ENCODE data around the gene R3HDM2.

The R3HDM2 gene

DNA sequence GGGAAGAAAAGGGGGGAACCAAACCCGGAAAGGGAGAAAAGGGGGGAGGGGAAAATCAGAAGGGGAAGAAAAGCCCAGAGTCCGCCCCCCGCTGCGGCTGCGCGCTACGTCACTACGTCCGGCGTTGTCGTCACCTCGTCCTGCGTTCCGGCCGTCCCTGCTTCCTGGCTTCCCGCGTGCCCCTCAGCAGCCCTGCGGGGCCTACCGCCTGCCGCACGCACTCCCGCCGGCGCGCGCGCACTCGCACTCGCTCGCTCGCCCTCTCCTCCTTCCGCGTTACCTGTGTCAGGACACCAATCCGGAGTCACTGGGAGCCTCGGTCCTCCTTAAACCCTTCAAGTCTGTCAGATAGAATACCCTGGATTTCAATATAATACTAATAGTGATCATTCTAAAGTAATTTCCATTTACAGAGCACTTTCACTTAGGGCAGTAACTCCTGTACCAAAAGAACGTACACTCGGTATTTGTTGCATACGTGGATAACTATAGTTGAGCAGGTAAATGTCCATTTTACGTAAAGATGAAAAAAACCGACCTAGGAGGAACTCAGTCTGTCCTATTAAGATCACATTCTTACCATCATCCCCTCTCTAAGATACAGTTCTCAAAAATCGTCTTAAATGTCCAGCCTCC lies at the start of gene R3HDM2:
TSS of gene R3HDM2 (minus strand) at position 113 of the 636 bp plus-strand sequence. CDS start 120,615 bp downstream, outside the sequence.
- peak; percentile 95 for DNase-seq (ENCODE audit: low spot score)

GRCh38 chr12:57479376-57480115 lies 48.7 kb upstream of the R3HDM2 start, which contains the start of gene ARHGAP9:
TSS of gene ARHGAP9 (minus strand) at chr12:57479866. CDS start at chr12:57479406, 460 bp downstream.
- DNase-seq (ENCODE audit: low spot score), result peak; percentile 81

DNA sequence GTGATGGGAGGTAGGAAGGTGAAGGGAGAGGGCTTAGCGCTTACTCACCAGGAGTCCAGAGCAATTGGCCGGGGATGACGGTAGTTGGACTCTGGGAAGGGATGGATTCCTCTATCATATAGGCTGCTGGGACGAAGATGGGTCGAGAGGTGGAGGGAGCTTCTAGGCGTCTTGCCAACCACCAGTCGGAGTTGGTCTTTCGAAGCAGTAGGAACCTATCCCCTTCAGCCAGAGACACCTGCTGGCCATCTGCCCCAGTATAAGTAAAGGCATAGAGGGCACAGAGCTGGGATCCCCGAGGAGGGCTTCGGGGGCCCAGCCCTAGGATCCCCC lies 48.2 kb upstream of the R3HDM2 start:
- DNase-seq (ENCODE audit: low spot score), result no peak

DNA sequence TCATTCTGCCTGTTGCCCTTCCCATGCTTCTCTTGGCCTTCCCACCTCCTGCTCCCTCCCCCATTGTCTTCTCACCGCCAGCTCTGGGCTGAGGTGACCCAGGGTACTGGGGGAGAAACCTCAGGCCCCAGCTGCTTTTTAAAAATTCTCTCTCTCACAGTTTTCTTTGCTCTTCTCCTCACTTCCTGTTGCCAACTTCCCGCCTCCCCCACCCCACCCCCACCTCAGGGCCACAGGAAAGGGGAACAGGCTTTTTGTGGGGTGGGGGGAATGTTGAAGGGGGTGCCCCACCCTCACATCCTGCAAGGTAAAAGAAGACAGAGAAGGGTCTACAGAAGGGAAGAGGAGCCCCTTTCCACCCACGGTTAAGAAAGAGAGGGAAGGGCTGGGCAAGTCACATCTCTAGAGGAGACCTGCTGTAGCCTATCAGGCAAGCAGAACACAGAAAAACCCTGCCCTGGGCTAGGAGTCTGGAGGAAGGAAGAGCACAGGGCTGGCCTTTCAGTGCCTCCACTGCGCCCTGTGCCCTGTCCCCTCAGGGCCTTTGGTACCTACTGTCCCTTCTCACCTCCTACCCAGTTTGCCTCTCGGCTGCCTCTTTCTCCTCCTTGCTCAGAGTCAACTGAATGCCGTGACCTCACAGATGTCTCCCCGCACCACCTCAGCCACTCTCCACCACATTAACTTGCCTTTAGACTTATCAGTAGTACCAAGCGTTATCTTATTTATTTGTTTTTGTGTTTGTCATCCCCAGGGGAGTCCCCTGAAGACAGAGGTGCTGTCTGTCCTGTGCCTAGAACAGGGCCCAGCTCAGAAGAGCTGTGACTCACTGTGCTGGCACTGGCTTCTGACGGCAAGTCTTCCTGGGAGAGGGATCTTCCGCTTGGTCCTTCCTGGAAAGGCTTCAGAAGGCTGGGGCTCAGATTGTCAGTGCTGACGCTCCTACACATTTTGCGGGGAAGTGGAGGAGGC lies 47.2 kb upstream of the R3HDM2 start:
- DNase-seq (ENCODE audit: low spot score), result peak; percentile 83

- peak; percentile 20 for DNase-seq (ENCODE audit: low spot score)
Observed at GRCh38 chr12:57476993-57477709, 46.3 kb upstream of the R3HDM2 start.

- peak; percentile 73 for DNase-seq (ENCODE audit: low spot score)
Observed at GRCh38 chr12:57476162-57476992, 45.5 kb upstream of the R3HDM2 start.

GRCh38 chr12:57475271-57476161 lies 44.7 kb upstream of the R3HDM2 start:
- no peak for DNase-seq (ENCODE audit: low spot score)

GRCh38 chr12:57474862-57475261 lies 44.0 kb upstream of the R3HDM2 start:
- no peak for DNase-seq (ENCODE audit: low spot score)

- no peak for DNase-seq (ENCODE audit: low spot score)
Observed at GRCh38 chr12:57474430-57474829, 43.6 kb upstream of the R3HDM2 start.

- no peak for DNase-seq (ENCODE audit: low spot score)
Observed at GRCh38 chr12:57473886-57474285, 43.0 kb upstream of the R3HDM2 start.

DNA sequence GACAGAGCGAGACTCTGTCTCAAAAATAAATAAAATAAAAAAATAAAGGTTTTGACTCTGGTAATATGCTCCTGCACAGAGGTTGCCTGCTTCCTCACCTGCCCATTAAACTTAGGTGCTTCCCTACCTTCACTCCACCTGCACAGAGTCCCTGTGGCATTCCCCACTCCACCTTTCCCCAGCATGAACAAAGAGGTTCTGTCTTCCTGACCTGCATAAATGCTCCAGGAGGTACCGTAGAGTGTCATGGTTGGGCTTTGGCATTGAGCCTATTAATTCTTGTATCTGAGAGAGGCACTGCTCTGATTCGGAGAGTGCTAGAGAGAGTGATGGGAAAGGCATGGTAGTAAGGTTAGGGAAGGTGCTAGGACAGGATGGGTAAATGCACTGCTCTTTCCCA lies 42.5 kb upstream of the R3HDM2 start:
- DNase-seq (ENCODE audit: low spot score), result no peak

GRCh38 chr12:57472391-57472790 lies 41.5 kb upstream of the R3HDM2 start:
- DNase-seq (ENCODE audit: low spot score), result no peak

DNA sequence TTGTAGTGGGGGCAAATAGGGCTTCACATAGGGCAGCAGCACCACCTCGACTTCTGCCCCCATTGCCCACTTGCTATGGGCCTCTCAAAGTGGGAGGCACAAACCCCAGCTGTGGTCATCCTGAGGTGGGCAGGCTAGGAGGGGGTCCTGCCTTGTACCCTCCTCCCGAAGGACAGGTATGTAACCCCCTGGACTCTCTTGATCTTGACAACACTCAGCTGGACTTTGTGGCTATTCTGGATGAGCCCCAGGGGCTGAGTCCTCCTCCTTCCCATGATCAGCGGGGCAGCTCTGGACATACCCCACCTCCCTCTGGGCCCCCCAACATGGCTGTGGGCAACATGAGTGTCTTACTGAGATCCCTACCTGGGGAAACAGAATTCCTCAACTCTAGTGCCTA lies 40.8 kb upstream of the R3HDM2 start:
- no peak for DNase-seq (ENCODE audit: low spot score)

- no peak for DNase-seq (ENCODE audit: low spot score)
Observed at GRCh38 chr12:57470970-57471656, 40.3 kb upstream of the R3HDM2 start.

DNA sequence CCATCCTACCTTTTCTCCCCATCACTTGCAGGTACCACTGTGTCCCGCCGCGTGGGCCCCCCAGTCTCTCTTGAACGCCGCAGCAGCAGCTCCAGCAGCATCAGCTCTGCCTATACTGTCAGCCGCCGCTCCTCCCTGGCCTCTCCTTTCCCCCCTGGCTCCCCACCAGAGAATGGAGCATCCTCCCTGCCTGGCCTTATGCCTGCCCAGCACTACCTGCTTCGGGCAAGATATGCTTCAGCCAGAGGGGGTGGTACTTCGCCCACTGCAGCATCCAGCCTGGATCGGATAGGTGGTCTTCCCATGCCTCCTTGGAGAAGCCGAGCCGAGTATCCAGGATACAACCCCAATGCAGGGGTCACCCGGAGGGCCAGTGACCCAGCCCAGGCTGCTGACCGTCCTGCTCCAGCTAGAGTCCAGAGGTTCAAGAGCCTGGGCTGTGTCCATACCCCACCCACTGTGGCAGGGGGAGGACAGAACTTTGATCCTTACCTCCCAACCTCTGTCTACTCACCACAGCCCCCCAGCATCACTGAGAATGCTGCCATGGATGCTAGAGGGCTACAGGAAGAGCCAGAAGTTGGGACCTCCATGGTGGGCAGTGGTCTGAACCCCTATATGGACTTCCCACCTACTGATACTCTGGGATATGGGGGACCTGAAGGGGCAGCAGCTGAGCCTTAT lies 39.6 kb upstream of the R3HDM2 start:
- DNase-seq (ENCODE audit: low spot score), result no peak

DNA sequence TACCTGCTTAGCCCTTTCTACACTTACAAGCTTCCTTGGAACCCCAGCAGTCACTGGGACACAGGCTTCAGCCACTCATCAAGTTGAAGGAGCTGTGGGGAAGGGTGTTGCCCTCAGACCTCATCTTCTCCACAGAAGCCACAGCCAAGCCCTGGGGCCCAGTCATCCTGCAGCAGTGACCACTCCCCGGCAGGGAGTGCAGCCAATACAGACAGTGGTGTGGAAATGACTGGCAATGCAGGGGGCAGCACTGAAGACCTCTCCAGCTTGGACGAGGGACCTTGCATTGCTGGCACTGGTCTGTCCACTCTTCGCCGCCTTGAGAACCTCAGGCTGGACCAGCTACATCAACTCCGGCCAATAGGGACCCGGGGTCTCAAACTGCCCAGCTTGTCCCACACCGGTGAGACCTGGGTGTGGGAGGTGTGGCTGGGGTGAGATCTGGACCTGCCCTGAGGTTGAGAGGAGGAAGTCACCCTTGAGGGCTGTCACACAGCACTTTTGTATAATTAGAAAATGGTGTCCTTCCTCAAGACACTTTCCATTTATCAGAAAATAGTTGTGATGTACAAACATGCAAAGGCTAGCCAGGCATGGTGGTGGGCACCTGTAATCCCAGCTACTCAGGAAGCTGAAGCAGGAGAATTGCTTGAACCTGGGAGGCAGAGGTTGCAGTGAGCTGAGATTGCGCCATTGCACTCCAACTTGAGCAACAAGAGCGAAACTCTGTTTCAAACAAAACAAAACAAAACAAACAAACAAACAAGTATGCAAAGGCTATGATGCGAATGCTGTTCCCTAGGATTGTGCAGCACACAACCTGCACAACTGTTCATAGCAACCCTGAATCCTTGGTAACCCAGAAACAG lies 38.7 kb upstream of the R3HDM2 start:
- no peak for DNase-seq (ENCODE audit: low spot score)

GRCh38 chr12:57467915-57468314 lies 37.1 kb upstream of the R3HDM2 start:
- DNase-seq (ENCODE audit: low spot score), result no peak
